Fibroblast of lung (primary cell): ENCODE measurements around the gene RNF220. TPM values are rescaled to one million over a fixed set of nuclear protein-coding genes. Genes with fewer than 3 reads are reported as not detected.
A peak's percentile ranks its signal among the peaks of the same experiment; 100 is the strongest.

Experiments used
- DNase-seq, 2 donors: peaks; one replicate each; pipeline versions ENCODE4 v3.0.0 to v3.0.0-alpha.2; 2010; ENCODE audit warnings: low read depth in 2 of 2
- H2AFZ ChIP-seq: 2 replicates; pipeline ENCODE4 v1.5.1; 2012; ENCODE audit warnings: low read length, control low read depth, inconsistent platforms
- H3K27ac ChIP-seq: 2 replicates; pipeline ENCODE4 v1.5.1; 2011; ENCODE audit warnings: low read length, control low read depth; ENCODE audit not compliant: insufficient read depth
- H3K27me3 ChIP-seq: 2 replicates; pipeline ENCODE4 v1.5.1; 2011; ENCODE audit warnings: mild to moderate bottlenecking, low read length; ENCODE audit not compliant: control insufficient read depth, insufficient read depth
- H3K36me3 ChIP-seq: 2 replicates; pipeline ENCODE4 v1.5.1; 2011; ENCODE audit warnings: low read length; ENCODE audit not compliant: control insufficient read depth, insufficient read depth
- H3K4me1 ChIP-seq: 2 replicates; pipeline ENCODE4 v1.5.1; 2011; ENCODE audit warnings: low read length; ENCODE audit not compliant: control insufficient read depth, insufficient read depth; ENCODE audit errors: extremely low read depth
- H3K4me2 ChIP-seq: 2 replicates; pipeline ENCODE4 v1.5.1; 2011; ENCODE audit warnings: low read length, control low read depth; ENCODE audit not compliant: insufficient read depth; ENCODE audit errors: extremely low read depth
- H3K4me3 ChIP-seq, 4 experiments: fragments of 200-600 bp in 1 of 4; sonication (generic) in 1 of 4; replicated peaks in 1 of 4; 2 replicates each; pipeline ENCODE4 v1.5.1; 2011 to 2016; ENCODE audit warnings: low read length in 4 of 4, low read depth in 3 of 4, mild to moderate bottlenecking in 3 of 4, control low read depth in 2 of 4, inconsistent platforms in 1 of 4, mixed read lengths in 1 of 4; ENCODE audit not compliant: insufficient read depth in 1 of 4; ENCODE audit errors: control extremely low read depth in 1 of 4
- H3K79me2 ChIP-seq: 2 replicates; pipeline ENCODE4 v1.5.1; 2012; ENCODE audit warnings: mild to moderate bottlenecking, low read length, inconsistent platforms; ENCODE audit not compliant: control insufficient read depth, insufficient read depth
- H3K9ac ChIP-seq: 2 replicates; pipeline ENCODE4 v1.5.1; 2011; ENCODE audit warnings: mild to moderate bottlenecking, low read length, control low read depth; ENCODE audit not compliant: insufficient read depth
- H3K9me3 ChIP-seq: 2 replicates; pipeline ENCODE4 v1.5.1; 2012; ENCODE audit warnings: low read depth, low read length; ENCODE audit not compliant: control insufficient read depth, insufficient read depth
- H4K20me1 ChIP-seq: 2 replicates; pipeline ENCODE4 v1.5.1; 2011; ENCODE audit warnings: low read length; ENCODE audit not compliant: control insufficient read depth, insufficient read depth; ENCODE audit errors: extremely low read depth
- CTCF ChIP-seq, 2 donors: IDR thresholded peaks in 1 of 2; conservative IDR thresholded peaks in 1 of 2; 1 replicate in 1 of 2; 2 replicates in 1 of 2; pipeline ENCODE4 v1.5.1; 2011 to 2012; ENCODE audit warnings: low read length in 2 of 2, control low read depth in 1 of 2, inconsistent platforms in 1 of 2, low read depth in 1 of 2, mild to moderate bottlenecking in 1 of 2
- EZH2 ChIP-seq: IDR thresholded peaks from 2 replicates; pipeline ENCODE4 v1.5.1; 2012; ENCODE audit warnings: low read length, control low read depth, mild to moderate bottlenecking; ENCODE audit errors: missing control alignments
- polyA plus RNA-seq, 2 donors: library from polyadenylated mRNA; depleted of rRNA in 1 of 2; stranded (reverse) in 1 of 2; unstranded in 1 of 2; fragments of >200 nt; gene quantifications; 2 replicates each; pipeline ENCODE4 v1.2.1, GENCODE V29; 2011 to 2012; ENCODE audit warnings: missing spikeins in 1 of 2
- total RNA-seq: library from RNA; depleted of rRNA; stranded (reverse); fragments of >200 nt; gene quantifications from 2 replicates; pipeline ENCODE4 v1.2.1, GENCODE V29; 2014

The RNF220 gene
- total and polyA plus RNA-seq, 2 donors (not counting 1 experiment from before 2014, with no cell fraction given) = 42.3 to 52.0 TPM

DNA sequence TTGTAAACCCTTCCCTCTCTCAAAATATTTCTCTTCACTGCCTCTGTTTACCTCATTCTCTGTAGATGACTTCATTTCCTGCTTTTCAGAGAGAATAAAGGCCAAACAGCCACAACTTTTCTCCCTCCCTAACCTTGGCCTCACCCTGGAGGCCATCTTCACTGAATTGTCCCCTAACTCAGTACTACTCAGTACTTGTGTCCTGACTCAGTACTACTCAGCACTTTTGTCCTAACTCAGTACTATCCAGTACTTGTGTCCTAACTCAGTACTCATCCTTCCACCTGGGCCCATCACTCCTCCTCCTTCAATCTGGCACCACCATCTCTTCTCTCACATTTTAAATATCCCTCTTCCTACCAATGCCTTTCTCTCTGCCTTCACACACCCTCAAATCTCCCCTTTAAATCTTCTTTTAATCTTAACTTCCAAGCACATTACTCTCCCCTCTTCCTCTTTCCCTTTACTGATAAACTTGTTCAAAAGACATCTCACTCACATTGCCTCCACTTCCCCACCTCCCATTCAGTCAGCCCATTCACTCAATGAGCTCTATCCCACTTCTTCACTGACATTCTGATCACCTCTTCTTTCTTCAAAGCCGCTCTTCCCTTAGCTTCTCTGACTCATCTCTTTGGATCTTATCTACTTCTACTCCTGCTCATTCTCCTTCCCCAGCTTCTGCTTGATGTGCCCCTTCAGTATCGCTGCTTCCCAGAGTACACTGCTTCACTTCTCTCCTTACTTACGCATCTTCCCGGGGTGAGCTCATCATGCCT, 121.4 kb downstream of the RNF220 start:
- H4K20me1 ChIP-seq = no peaks in the 10 kb centered on the region
- H3K4me2 ChIP-seq = no peak overlapping the region
- TF ChIP-seq EZH2 (no peak), CTCF (conservative IDR thresholded peaks at IDR 0.05 in 1 of 2, IDR thresholded peaks at IDR 0.05 in 1 of 2; ENCODE audit: low read depth in 1 of 2, low read length in 2 of 2) (no peak)
- H3K9ac ChIP-seq = no peak overlapping the region
- peak in 1 of 2 donors; percentile 11 for DNase-seq
- peaks cover 23% of the 10 kb centered on the region for H3K27me3 ChIP-seq
- H3K79me2 ChIP-seq = no peaks in the 10 kb centered on the region
- H3K36me3 ChIP-seq = no peaks in the 10 kb centered on the region
- no peak overlapping the region for H2AFZ ChIP-seq
- H3K27ac ChIP-seq = no peak overlapping the region
- H3K4me3 ChIP-seq = no peak overlapping the region
- H3K4me1 ChIP-seq = no peaks in the 10 kb centered on the region
- H3K9me3 ChIP-seq = no peaks in the 10 kb centered on the region

DNA sequence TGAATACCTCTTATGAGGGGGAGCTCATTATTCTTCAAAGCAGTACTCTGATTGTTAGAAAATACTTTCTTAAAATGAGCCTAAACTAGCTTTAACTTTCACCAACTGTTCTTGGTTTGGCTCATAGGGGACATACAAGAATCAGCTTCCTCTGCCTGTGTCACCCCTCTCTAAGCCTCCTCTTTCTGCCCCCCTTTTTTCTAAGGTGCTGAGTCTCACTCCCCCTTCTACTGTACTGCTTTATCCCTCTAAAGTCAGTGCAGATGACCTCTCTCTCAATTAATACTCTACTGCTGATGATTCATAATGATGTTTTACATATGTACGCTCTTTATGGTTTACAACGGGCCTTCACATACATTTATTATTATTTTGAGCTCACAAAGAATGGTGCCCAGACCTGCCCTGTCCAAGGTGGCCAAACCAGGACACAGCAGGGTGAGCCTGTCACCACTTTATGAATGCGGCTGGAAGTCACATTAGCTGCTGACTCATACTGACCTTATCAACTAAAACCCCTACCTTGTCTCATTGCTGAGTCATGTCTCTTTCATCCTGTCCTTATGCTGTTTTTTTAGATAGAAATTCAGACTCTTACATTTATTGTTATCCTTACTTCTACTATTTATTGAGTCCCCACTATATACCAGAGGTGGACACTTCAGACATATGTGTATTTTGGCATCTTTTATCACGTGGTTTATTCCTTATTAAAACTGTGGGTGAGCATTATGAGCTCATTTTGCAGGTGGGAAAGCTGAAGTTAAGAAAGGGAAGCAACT, 126.9 kb downstream of the RNF220 start:
- no peaks in the 10 kb centered on the region for H3K79me2 ChIP-seq
- no peak overlapping the region for H3K9ac ChIP-seq
- H2AFZ ChIP-seq = no peak overlapping the region
- peak; percentile 51 to 76 for DNase-seq
- H3K27ac ChIP-seq = no peak overlapping the region
- no peaks in the 10 kb centered on the region for H4K20me1 ChIP-seq
- H3K27me3 ChIP-seq = peaks cover 3% of the 10 kb centered on the region
- no peak overlapping the region for H3K4me2 ChIP-seq
- no peak overlapping the region for H3K4me3 ChIP-seq
- no peaks in the 10 kb centered on the region for H3K36me3 ChIP-seq
- H3K9me3 ChIP-seq = no peaks in the 10 kb centered on the region
- H3K4me1 ChIP-seq = no peaks in the 10 kb centered on the region
- TF ChIP-seq EZH2 (no peak), CTCF (conservative IDR thresholded peaks at IDR 0.05 in 1 of 2, IDR thresholded peaks at IDR 0.05 in 1 of 2; ENCODE audit: low read depth in 1 of 2, low read length in 2 of 2) (no peak)

- DNase-seq = no peak
- Histone ChIP-seq H3K4me2 (no peak overlapping the region), H3K4me3 (no peak overlapping the region), H3K79me2 (no peaks in the 10 kb centered on the region), H3K36me3 (no peaks in the 10 kb centered on the region), H3K27ac (no peak overlapping the region), H3K9ac (no peak overlapping the region), H3K4me1 (no peaks in the 10 kb centered on the region), H3K9me3 (no peaks in the 10 kb centered on the region), H2AFZ (no peak overlapping the region), H3K27me3 (peaks cover 1% of the 10 kb centered on the region), H4K20me1 (no peaks in the 10 kb centered on the region)
- TF ChIP-seq CTCF (conservative IDR thresholded peaks at IDR 0.05 in 1 of 2, IDR thresholded peaks at IDR 0.05 in 1 of 2; ENCODE audit: low read depth in 1 of 2, low read length in 2 of 2) (no peak), EZH2 (no peak)
These were observed 127.5 kb downstream of the RNF220 start for GRCh38 chr1:44532567-44532944.
